Measurements from ENCODE around the gene GBX2. TPM values are rescaled to one million over a fixed set of nuclear protein-coding genes. Genes with fewer than 3 reads are reported as not detected.

GBX2 gene
- total RNA-seq, 1 experiment from 2014 or later = 5.9 TPM

DNA sequence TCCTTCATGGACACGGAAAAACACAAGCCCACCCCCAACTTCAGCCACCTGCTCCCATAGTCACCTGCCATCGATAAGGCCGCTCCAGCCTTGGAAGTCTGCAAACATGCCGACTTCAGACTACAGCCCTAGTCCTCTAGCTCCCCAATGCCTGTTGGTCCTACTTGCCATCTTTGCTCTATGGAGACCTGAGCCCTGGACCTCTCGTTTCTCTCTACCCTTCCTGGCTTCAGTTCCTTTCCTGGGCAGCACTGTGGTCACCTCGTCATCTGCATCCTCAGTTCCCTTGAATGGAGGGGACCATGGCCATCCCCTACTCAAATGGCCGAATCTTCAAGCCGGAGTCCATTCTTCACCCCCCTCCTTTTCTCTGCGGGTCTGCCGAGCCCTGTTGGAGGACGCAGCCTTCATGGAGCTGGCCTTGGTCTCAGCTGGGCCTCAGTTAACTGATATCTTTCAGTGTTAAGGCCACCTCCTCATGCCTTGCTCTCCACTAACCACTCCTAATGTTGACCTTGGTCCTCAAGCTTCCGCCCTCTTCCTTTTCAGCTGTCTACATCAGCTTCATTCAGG is 47.7 kb upstream of the GBX2 start:
- CTCF ChIA-PET = no interaction called here

DNA sequence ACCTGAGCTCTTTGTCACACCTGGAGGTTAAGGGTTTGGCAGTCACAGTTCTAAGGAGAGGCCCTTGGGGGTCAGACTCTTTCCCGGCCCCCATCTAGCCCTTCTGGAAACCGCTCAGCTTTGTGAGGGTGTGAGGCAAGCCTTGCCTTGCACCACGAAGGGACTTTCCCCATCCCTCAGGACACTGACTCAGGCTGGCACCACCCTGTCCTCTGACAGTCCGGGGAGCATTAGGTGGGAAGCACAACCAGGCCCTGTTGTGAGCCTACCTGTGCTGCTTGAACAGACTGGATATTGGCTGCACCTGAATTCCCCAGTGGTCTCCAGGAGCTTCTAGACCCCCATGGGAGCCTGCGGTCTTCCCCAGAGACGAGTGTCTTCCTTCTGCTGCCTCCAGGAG is 47.0 kb upstream of the GBX2 start:
- H3K27ac ChIP-seq (ENCODE audit: low read depth, low read length) = no peak overlapping the region
- H3K9me2 ChIP-seq (ENCODE audit: insufficient read depth) = no peaks in the 10 kb centered on the region
- H4K20me1 ChIP-seq (ENCODE audit: insufficient read depth) = no peaks in the 10 kb centered on the region
- no peaks in the 10 kb centered on the region for H3K4me1 ChIP-seq (ENCODE audit: control insufficient read depth in 1 of 2, insufficient read depth in 2 of 2, low read length in 2 of 2)
- ATAC-seq (no peak), DNase-seq (ENCODE audit: low read depth, low spot score) (no peak)
- no peaks in the 10 kb centered on the region for H3K9me3 ChIP-seq (ENCODE audit: control insufficient read depth in 1 of 2, insufficient read depth in 1 of 2, low read depth in 1 of 2, low read length in 2 of 2)
- no TSS peak for BruUV-seq (replicated peaks)
- H3K4me2 ChIP-seq (ENCODE audit: low read length) = no peak overlapping the region
- ChIA-PET POLR2A (no interaction called here), CTCF (no interaction called here), RAD21 (ENCODE audit: low non-redundant PET in 1 of 2, low total read pairs in 2 of 2, uncharacterized antibody in 2 of 2, unreplicated experiment in 2 of 2) (no interaction called here)
- TF ChIP-seq RAD21 (IDR thresholded peaks at IDR 0.05; ENCODE audit: low read depth) = no peak
- TF ChIP-seq, protein P1, sequence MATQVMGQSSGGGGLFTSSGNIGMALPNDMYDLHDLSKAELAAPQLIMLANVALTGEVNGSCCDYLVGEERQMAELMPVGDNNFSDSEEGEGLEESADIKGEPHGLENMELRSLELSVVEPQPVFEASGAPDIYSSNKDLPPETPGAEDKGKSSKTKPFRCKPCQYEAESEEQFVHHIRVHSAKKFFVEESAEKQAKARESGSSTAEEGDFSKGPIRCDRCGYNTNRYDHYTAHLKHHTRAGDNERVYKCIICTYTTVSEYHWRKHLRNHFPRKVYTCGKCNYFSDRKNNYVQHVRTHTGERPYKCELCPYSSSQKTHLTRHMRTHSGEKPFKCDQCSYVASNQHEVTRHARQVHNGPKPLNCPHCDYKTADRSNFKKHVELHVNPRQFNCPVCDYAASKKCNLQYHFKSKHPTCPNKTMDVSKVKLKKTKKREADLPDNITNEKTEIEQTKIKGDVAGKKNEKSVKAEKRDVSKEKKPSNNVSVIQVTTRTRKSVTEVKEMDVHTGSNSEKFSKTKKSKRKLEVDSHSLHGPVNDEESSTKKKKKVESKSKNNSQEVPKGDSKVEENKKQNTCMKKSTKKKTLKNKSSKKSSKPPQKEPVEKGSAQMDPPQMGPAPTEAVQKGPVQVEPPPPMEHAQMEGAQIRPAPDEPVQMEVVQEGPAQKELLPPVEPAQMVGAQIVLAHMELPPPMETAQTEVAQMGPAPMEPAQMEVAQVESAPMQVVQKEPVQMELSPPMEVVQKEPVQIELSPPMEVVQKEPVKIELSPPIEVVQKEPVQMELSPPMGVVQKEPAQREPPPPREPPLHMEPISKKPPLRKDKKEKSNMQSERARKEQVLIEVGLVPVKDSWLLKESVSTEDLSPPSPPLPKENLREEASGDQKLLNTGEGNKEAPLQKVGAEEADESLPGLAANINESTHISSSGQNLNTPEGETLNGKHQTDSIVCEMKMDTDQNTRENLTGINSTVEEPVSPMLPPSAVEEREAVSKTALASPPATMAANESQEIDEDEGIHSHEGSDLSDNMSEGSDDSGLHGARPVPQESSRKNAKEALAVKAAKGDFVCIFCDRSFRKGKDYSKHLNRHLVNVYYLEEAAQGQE (IDR thresholded peaks at IDR 0.05; ENCODE audit: low read depth) = no peak
- TF ChIP-seq ZNF274 (IDR thresholded peaks at IDR 0.05; ENCODE audit: low read depth, low read length) = no peak
- TF ChIP-seq SRF (IDR thresholded peaks at IDR 0.05; ENCODE audit: low read depth) = no peak
- TF ChIP-seq EGR1 (IDR thresholded peaks at IDR 0.05; ENCODE audit: low read depth) = no peak
- TF ChIP-seq SIN3A (IDR thresholded peaks at IDR 0.05; ENCODE audit: low read depth) = no peak
- no peak for TF ChIP-seq ELF1 (IDR thresholded peaks at IDR 0.05; ENCODE audit: borderline replicate concordance, low read depth)
- TF ChIP-seq ZFX (IDR thresholded peaks at IDR 0.05) = no peak
- TF ChIP-seq, protein P2, sequence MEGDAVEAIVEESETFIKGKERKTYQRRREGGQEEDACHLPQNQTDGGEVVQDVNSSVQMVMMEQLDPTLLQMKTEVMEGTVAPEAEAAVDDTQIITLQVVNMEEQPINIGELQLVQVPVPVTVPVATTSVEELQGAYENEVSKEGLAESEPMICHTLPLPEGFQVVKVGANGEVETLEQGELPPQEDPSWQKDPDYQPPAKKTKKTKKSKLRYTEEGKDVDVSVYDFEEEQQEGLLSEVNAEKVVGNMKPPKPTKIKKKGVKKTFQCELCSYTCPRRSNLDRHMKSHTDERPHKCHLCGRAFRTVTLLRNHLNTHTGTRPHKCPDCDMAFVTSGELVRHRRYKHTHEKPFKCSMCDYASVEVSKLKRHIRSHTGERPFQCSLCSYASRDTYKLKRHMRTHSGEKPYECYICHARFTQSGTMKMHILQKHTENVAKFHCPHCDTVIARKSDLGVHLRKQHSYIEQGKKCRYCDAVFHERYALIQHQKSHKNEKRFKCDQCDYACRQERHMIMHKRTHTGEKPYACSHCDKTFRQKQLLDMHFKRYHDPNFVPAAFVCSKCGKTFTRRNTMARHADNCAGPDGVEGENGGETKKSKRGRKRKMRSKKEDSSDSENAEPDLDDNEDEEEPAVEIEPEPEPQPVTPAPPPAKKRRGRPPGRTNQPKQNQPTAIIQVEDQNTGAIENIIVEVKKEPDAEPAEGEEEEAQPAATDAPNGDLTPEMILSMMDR (IDR thresholded peaks at IDR 0.05 in 2 of 3, conservative IDR thresholded peaks at IDR 0.05 in 1 of 3; ENCODE audit: borderline replicate concordance in 1 of 3, insufficient read depth in 1 of 3, low read depth in 2 of 3, low read length in 2 of 3) = no peak
- TF ChIP-seq TCF7L2 (IDR thresholded peaks at IDR 0.05; ENCODE audit: borderline replicate concordance, extremely low read depth, insufficient read depth, insufficient read length) = no peak
- no peak for TF ChIP-seq POLR2AphosphoS5 (IDR thresholded peaks at IDR 0.05; ENCODE audit: low read depth, low read length)
- no peak for TF ChIP-seq YY1 (IDR thresholded peaks at IDR 0.05; ENCODE audit: extremely low read depth, insufficient replicate concordance, low read depth, low read length)
- no peak for TF ChIP-seq EZH2phosphoT487 (IDR thresholded peaks at IDR 0.05; ENCODE audit: borderline replicate concordance)
- TF ChIP-seq FOSL1 (IDR thresholded peaks at IDR 0.05; ENCODE audit: low read depth) = no peak
- H2AFZ ChIP-seq (ENCODE audit: low read depth, low read length, poor library complexity, severe bottlenecking) = no peak overlapping the region
- H3K4me3 ChIP-seq (replicated peaks in 1 of 2; ENCODE audit: low read depth in 1 of 2, low read length in 2 of 2) = no peak overlapping the region
- intact Hi-C loops (cut with micrococcal nuclease) = no loop called here
- no peaks in the 10 kb centered on the region for H3K79me2 ChIP-seq (ENCODE audit: insufficient read depth, low read length)
- H3K9ac ChIP-seq (ENCODE audit: low read length) = no peak overlapping the region
- no peaks in the 10 kb centered on the region for H3K27me3 ChIP-seq (ENCODE audit: insufficient read depth, low read length)
- no peaks in the 10 kb centered on the region for H3K36me3 ChIP-seq (ENCODE audit: control insufficient read depth in 1 of 2, insufficient read depth in 2 of 2, low read length in 2 of 2)

More for the DNA sequence above, 47.7 kb upstream of the GBX2 start:
- H3K4me2 ChIP-seq (ENCODE audit: low read length) = no peak overlapping the region
- H3K9me3 ChIP-seq (ENCODE audit: control insufficient read depth in 1 of 2, insufficient read depth in 1 of 2, low read depth in 1 of 2, low read length in 2 of 2) = no peaks in the 10 kb centered on the region
- ATAC-seq = no peak
- H3K27ac ChIP-seq (ENCODE audit: low read depth, low read length) = no peak overlapping the region
- H3K36me3 ChIP-seq (ENCODE audit: control insufficient read depth in 1 of 2, insufficient read depth in 2 of 2, low read length in 2 of 2) = peaks cover 0 to under 1% of the 10 kb centered on the region in 2 experiments; a peak in 1 of 4 replicates
- no peaks in the 10 kb centered on the region for H3K4me1 ChIP-seq (ENCODE audit: control insufficient read depth in 1 of 2, insufficient read depth in 2 of 2, low read length in 2 of 2)
- DNase-seq (ENCODE audit: low read depth, low spot score) = no peak
- H4K20me1 ChIP-seq (ENCODE audit: insufficient read depth) = no peaks in the 10 kb centered on the region
- RAD21 ChIA-PET (ENCODE audit: low non-redundant PET in 1 of 2, low total read pairs in 2 of 2, uncharacterized antibody in 2 of 2, unreplicated experiment in 2 of 2) = no interaction called here
- H3K9me2 ChIP-seq (ENCODE audit: insufficient read depth) = no peaks in the 10 kb centered on the region
- POLR2A ChIA-PET = no interaction called here
- H2AFZ ChIP-seq (ENCODE audit: low read depth, low read length, poor library complexity, severe bottlenecking) = no peak overlapping the region
- H3K79me2 ChIP-seq (ENCODE audit: insufficient read depth, low read length) = no peaks in the 10 kb centered on the region
- intact Hi-C loops (cut with micrococcal nuclease) = no loop called here
- H3K4me3 ChIP-seq (replicated peaks in 1 of 2; ENCODE audit: low read depth in 1 of 2, low read length in 2 of 2) = no peak overlapping the region
- no peak for TF ChIP-seq CBX3 (IDR thresholded peaks at IDR 0.05; ENCODE audit: low read depth)
- H3K27me3 ChIP-seq (ENCODE audit: insufficient read depth, low read length) = no peaks in the 10 kb centered on the region
- no TSS peak for BruUV-seq (replicated peaks)
- no peak overlapping the region for H3K9ac ChIP-seq (ENCODE audit: low read length)
